Stimulated activated CD4-positive, alpha-beta T cell treated with anti-CD3 and anti-CD28 coated beads, Interleukin-1b, Interleukin-23, amount 100 ng/mL, for 24 hours (primary cell): Measurements from ENCODE around the gene ZNF418.

Source experiments
- DNase-seq, 4 experiments: peaks; one replicate each; pipeline ENCODE4 v3.0.0-alpha.2; 2020; ENCODE audit warnings: low read depth in 4 of 4, low spot score in 1 of 4

Gene ZNF418

DNA sequence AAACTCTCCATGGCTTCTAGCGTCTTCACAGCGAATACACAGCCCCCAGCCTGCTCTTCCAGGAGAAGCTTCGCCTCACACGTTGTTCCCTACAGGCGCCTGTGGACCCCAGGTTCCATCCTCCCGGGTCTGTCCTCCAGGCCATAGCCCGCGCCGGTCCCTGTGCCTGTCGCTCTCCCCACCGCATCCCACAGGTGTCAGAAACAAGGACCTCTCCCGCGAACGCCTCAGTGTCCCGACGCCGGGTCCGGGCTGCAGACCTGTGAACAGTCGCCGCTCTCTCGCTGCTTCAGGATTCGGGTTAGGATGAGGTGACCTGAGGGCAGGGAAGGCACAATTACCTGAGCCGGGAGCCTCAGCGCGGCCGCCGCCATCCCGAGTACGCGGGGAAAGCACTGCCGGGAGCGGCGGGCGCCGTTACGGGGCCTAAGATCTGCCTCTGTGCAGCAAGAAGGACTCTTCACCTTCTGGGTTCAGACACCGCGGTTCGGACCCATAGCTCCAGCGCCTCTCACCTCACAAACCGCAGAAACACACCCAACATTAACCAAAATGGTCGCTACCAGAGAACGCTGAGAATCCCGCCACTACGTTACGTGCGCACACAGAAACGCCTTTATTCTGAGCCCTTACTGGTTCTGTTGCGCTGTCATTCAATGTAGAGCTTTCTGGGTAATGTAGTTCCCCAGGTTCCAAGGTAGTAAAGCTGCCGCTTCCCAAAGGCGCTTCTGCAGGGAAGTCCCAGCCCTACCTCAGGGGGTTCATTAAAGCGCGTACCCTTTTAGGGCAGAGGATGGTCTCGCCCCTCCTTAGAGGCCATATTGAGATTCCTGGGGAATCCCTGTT, at the start of gene ZNF418:
Gene ZNF418 (minus strand): TSS at position 583 of the 846 bp plus-strand sequence. CDS start 1,580 bp downstream, outside the sequence.
- DNase-seq = peak in 1 of 4 experiments; percentile 8

GRCh38 chr19:57978586-57979289, 43.5 kb upstream of the ZNF418 start:
- no peak for DNase-seq

DNA sequence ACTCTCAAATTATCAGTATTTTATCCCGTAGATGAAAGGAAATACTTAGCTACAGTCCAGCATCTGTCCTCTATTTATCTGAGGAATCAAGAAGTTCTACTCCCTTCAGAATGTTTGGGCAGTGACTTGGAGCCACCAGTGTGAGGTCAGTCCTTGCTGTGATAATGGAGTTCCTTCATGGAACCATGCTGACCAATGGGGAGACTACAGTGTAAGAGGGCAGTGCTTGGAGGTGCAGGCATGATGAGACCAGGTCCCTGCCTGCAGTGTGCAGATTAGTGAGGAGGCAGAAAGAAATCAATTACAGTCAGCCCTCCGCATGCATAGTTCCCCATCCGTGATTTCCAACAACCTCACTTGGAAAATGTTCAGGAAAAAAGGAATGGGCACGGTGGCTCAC, 39.2 kb upstream of the ZNF418 start, which contains the start of gene C19orf18:
Gene C19orf18 (minus strand): TSS at position 101 of the 400 bp plus-strand sequence. CDS start 102 bp downstream, outside the sequence.
- no peak for DNase-seq

GRCh38 chr19:57964761-57965160, 29.6 kb upstream of the ZNF418 start:
- DNase-seq = no peak

GRCh38 chr19:57961785-57962184, 26.6 kb upstream of the ZNF418 start:
- no peak for DNase-seq

DNA sequence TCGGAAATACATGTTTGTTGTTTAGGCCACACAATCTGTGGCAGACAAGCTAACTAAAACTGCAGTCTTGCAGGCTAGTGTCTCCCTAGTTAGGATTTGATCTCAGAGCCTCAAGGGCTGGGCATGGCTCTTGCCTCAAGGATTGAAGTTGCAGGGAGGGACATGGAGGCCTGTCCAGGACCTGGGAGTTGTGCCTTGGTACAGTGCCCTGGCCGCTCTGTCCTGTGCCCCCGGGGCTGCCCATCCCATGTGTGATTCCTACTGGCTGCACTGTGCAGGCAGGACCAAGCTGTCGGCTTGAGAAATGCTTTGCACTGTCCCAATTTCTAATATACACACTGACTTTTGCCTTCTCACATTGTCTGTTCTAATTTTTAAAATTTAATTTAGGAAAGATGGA, 19.8 kb upstream of the ZNF418 start:
- no peak for DNase-seq

DNA sequence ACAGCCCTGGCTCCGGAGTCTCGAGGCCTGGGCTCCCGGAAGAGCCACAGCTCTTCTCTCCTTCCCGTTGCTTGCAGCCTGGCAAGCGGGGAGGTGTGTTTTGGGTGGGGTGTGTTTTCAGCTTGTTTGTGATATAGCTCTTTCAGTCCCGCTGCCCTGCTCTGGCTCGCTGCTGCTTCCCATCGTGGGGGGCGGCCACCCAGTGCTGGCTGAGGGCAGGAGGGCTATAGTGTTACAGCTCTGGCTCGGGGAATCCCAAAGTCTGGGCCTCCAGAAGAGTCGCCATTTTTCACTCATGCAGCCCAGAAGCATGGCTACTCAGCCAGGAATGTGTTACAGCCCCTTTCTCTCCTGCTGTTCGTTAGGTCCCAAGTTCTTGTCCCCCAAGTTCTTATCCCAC, 14.5 kb upstream of the ZNF418 start:
- DNase-seq = no peak

GRCh38 chr19:57949296-57949695, 14.1 kb upstream of the ZNF418 start:
- no peak for DNase-seq

GRCh38 chr19:57947419-57948134, 12.4 kb upstream of the ZNF418 start, which contains the start of gene ZNF256:
TSS of gene ZNF256 (minus strand) at chr19:57947706. CDS start at chr19:57947474, 232 bp downstream.
- peak; percentile 79 to 86 (median 84) for DNase-seq

- no peak for DNase-seq
These were observed 11.9 kb upstream of the ZNF418 start for GRCh38 chr19:57947088-57947418.

DNA sequence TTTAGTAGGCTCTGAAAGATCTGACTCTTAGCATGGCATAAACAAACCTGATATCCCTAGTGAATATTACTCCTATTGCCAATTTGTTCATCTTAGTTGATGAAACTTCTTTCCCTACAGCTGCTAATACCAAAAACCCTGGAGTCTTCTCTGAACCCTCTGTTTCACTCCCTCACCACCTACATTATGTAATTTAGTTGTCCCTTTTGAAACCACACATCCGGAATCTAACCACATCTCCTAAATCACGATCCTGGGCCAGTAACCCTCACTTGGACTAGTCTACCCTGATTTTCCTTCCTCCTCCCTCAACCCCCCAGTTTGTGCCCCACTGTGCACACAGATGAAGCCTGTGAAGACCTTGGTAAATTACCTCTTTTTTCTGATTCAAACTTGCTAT, 11.1 kb upstream of the ZNF418 start:
- no peak for DNase-seq

GRCh38 chr19:57941593-57941992, 6.4 kb upstream of the ZNF418 start:
- no peak for DNase-seq

- DNase-seq = no peak
These were observed 529 bp upstream of the ZNF418 start for GRCh38 chr19:57935731-57936130.

DNA sequence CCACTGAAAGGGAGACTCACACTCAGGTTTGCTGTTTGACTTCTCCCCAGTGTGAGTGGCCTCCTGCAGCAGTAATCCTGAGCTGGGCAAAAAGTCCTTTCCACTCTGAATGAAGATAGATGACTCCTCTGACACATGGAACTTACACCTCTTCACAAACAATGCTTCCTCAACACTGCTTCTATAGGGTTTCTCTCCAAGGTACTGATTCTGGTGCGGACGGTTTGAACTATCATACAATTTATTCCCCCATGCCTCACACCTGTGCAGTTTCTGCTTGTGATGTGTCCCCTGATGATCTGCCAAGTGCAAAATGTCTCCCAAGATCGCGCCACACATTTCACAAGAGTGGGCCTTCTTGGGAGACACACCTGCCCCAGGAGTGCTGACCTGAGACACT, 7.6 kb downstream of the ZNF418 start:
- DNase-seq = no peak

- DNase-seq = peak; percentile 45 to 70 (median 58)
These were observed 18.8 kb downstream of the ZNF418 start, which contains the start of gene ZNF417 for GRCh38 chr19:57916168-57916995. TSS of gene ZNF417 (minus strand) at chr19:57916592. CDS start at chr19:57916411, 181 bp downstream.

DNA sequence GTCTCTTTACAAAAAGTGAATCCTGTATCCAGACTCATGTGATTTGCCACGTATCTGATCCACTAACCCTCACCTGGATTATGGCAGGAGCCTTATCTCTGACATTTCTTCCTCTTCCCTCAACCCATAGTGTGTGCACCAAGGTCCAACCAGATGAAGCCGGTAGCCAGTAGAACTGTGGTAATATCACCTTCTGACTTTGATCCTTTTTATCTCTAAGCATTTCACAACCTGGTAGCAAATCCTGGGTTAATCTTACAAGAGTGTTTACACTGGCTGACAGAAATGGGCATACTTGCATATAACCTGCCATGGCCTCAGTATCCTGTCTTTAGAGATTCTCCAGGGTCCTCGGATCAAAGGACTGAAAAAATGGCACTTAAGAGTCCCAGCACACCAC, 20.7 kb downstream of the ZNF418 start:
- no peak for DNase-seq

- no peak for DNase-seq
These were observed 27.8 kb downstream of the ZNF418 start for GRCh38 chr19:57907394-57907793.

DNA sequence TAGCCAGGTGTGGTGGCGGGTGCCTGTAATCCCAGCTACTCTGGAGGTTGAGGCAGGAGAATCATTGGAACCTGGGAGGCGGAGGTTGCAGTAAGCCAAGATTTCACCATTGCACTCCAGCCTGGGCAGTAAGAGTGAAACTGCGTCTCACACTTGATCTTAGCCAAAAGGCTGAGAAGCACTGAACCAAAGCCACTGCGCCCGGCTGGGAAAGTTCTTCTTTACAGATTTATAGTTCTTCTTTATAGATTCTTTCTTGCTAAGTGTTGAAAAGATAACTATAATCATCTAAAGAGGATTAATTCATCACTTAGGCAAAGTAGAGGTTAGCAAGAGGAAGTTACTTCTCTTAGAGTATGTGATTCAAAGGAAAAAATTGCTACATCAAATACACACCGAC, 29.9 kb downstream of the ZNF418 start:
- no peak for DNase-seq

DNA sequence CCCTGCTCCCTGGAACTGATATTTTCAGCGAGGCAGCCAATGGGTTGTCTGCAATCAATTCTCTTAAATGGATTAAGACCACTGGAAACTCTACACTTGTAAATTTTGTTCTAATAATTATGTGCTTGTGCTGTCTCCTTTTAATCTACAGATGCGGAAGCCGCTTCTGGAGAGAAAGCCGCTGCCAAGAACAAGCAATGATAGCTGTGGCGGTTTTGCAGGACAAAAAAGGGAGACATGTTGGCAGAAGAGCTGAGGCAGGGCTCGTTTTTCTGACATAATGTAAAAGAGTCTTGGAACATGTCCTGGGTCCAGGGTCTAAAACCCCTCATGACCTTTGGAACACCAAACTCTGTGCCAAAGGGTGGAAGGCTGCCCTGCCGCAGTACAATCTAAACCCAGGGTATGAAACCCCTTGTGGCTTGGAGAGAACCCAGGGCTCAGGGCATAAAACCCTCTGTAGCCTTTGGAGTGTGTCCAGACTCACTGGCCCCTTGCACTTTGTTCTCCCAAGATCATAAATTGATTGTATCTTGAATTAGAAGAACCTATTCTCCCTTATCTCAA, 31.5 kb downstream of the ZNF418 start:
- DNase-seq = no peak

DNA sequence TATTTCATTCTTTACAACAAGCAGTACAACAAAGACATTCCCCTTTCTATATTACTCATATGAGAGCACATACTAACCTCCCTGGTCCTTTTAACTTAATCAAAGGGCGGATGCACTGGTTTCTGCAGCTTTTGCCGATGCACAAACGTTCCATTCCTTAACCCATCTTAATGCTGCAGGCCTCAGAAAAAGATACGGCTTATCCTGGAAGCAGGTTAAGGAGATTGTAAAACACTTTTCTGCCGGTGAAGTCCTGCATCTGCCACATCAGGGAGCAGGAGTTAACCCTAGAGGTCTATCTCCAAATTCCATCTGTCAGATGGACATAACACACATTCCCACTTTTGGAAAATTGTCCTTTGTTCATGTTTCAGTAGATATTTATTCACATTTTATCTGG, 34.9 kb downstream of the ZNF418 start:
- DNase-seq = no peak
